Neutrophil (primary cell): ENCODE measurements around the gene CLDND1.

Experiments used
- H3K27ac ChIP-seq: fragments of 200-600 bp; sonication (generic); 2 replicates; pipeline ENCODE4 v1.5.1; 2016; ENCODE audit warnings: mild to moderate bottlenecking, moderate library complexity
- H3K27me3 ChIP-seq: fragments of 200-600 bp; sonication (generic); 2 replicates; pipeline ENCODE4 v1.6.0; 2016; ENCODE audit warnings: mild to moderate bottlenecking
- H3K36me3 ChIP-seq: fragments of 200-600 bp; sonication (generic); 2 replicates; pipeline ENCODE4 v1.5.1; 2017
- H3K4me1 ChIP-seq, 2 experiments: fragments of 200-600 bp in 1 of 2; sonication (generic) in 1 of 2; 1 replicate in 1 of 2; 2 replicates in 1 of 2; pipeline versions ENCODE4 v1.5.1 to v1.6.1; 2013 to 2016; ENCODE audit warnings: low read depth in 1 of 2, low read length in 1 of 2, mild to moderate bottlenecking in 1 of 2, moderate library complexity in 1 of 2; ENCODE audit not compliant: control insufficient read depth in 1 of 2, insufficient read depth in 1 of 2
- H3K4me3 ChIP-seq, 2 experiments: fragments of 200-600 bp in 1 of 2; sonication (generic) in 1 of 2; 1 replicate in 1 of 2; 2 replicates in 1 of 2; pipeline ENCODE4 v1.5.1; 2013 to 2016; ENCODE audit warnings: low read depth in 1 of 2, low read length in 1 of 2, mild to moderate bottlenecking in 1 of 2, moderate library complexity in 1 of 2
- H3K9me3 ChIP-seq: fragments of 200-600 bp; sonication (generic); 2 replicates; pipeline ENCODE4 v1.5.1; 2016
- TF ChIP-seq, protein P1 (sequence below): fragments of 200-600 bp; sonication (generic); IDR thresholded peaks from 2 replicates; pipeline ENCODE4 v1.5.1; 2016; ENCODE audit warnings: antibody characterized with exemption

The CLDND1 gene

GRCh38 chr3:98531622-98532274, 9.0 kb upstream of the CLDND1 start, which contains the start of gene GPR15:
Gene GPR15 (plus strand): TSS chr3:98531978. CDS start chr3:98532034, 56 bp downstream.
- H3K9me3 ChIP-seq: no peaks in the 10 kb centered on the region
- no peak within 1 kb of the TSS for H3K4me3 ChIP-seq
- no peak within 1 kb of the TSS for H3K27ac ChIP-seq
- H3K27me3 ChIP-seq: no peaks in the 10 kb centered on the region
- TF ChIP-seq, protein P1, sequence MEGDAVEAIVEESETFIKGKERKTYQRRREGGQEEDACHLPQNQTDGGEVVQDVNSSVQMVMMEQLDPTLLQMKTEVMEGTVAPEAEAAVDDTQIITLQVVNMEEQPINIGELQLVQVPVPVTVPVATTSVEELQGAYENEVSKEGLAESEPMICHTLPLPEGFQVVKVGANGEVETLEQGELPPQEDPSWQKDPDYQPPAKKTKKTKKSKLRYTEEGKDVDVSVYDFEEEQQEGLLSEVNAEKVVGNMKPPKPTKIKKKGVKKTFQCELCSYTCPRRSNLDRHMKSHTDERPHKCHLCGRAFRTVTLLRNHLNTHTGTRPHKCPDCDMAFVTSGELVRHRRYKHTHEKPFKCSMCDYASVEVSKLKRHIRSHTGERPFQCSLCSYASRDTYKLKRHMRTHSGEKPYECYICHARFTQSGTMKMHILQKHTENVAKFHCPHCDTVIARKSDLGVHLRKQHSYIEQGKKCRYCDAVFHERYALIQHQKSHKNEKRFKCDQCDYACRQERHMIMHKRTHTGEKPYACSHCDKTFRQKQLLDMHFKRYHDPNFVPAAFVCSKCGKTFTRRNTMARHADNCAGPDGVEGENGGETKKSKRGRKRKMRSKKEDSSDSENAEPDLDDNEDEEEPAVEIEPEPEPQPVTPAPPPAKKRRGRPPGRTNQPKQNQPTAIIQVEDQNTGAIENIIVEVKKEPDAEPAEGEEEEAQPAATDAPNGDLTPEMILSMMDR: no peak
- no peaks in the 10 kb centered on the region for H3K4me1 ChIP-seq
- H3K36me3 ChIP-seq: no peaks in the 10 kb centered on the region

- Histone ChIP-seq H3K27ac (no peak overlapping the region), H3K4me1 (no peaks in the 10 kb centered on the region), H3K27me3 (no peaks in the 10 kb centered on the region), H3K9me3 (no peaks in the 10 kb centered on the region), H3K4me3 (no peak overlapping the region), H3K36me3 (no peaks in the 10 kb centered on the region)
- TF ChIP-seq, protein P1: no peak
Measured at GRCh38 chr3:98530676-98531075, 8.0 kb upstream of the CLDND1 start.

DNA sequence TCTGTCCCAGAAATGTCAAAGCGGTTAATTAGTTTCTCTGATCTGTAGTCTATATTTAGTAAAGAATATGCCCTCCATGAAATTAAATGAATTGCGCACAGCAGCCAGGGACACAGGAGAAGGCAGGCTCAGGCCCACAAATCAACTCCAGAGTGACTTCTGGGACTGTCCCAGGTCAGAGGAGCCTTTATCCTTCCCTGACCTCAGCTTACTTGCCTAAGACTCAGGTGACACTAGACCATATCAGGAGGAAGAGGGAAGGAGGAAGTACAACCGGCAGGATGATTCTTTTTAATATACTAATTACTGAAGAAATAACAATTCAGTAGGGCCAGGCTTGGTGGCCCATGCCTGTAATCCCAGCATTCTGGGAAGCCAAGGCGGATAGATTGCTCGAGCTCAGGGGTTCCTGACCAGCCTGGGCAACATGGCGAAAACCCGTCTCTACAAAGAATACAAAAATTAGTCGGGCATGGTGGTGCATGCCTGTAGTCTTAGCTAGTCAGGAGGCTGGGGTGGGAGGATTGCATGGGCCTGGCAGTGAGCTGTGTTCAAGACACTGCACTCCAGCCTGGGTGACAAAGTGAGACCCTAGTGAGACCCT, 7.3 kb upstream of the CLDND1 start:
- H3K4me1 ChIP-seq: no peaks in the 10 kb centered on the region
- no peaks in the 10 kb centered on the region for H3K9me3 ChIP-seq
- H3K27me3 ChIP-seq: no peaks in the 10 kb centered on the region
- no peak overlapping the region for H3K27ac ChIP-seq
- no peaks in the 10 kb centered on the region for H3K36me3 ChIP-seq
- TF ChIP-seq, protein P1: no peak
- H3K4me3 ChIP-seq: no peak overlapping the region

DNA sequence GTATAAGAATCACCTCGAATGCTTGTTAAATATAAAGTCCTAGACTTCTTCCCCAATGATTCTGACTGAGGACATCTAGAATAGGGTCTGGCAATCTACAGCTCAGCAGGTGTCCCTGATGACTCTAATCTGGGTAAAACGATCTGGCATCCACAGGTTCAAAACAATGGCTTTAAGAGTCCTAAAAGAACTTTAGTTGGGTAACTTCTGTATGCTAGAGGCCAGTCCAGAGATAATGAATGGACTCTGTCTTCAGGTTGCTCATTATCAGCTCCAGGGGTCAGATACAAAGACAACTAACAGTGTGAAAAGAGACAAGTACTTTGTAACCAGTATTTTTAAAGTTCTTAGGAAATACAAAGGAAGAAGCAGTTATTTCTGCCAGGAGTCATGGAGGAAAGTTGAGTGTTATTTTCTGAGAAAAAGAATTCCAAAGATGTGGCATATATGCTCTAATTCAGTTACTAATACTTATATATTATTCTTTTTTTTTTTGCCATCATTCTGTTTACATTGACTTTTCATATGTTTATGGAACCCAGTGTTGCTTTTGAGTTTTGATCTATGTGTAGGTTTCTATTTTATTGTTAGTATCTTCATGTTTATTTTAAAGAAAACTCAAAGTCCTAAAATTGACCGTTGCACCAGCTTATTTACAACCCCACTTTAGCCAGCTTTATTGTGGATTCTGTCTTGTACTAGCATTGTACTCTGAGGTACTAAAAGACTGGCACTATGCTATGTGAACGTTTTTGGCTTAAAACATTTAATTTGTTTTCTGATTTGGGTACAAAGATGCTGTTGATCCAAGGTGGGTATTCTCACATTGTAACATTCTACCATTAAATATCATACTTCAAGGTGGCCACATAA, 6.0 kb upstream of the CLDND1 start:
- H3K4me1 ChIP-seq: no peaks in the 10 kb centered on the region
- H3K27ac ChIP-seq: no peak overlapping the region
- no peak overlapping the region for H3K4me3 ChIP-seq
- no peaks in the 10 kb centered on the region for H3K9me3 ChIP-seq
- H3K27me3 ChIP-seq: no peaks in the 10 kb centered on the region
- H3K36me3 ChIP-seq: no peaks in the 10 kb centered on the region
- TF ChIP-seq, protein P1: no peak

DNA sequence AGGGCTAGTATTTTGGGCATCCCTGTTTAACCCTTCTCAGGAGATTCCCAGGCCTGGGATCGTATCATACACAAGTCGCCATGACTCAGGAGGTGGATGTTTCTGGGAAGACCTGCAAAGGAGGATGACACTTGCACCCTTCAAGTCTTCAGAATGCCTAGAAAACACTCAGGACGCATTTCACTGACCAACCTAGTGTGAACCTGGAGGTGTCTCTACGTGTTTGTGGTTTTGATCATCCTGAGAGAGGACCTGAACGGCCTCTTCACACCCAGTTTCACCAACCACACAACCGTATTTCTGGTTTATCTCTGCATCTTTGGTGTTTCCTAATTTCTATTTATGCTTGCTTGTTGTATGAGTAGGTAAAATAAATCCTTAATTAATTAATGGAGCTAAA, 2.8 kb upstream of the CLDND1 start:
- Histone ChIP-seq H3K4me3 (no peak overlapping the region), H3K36me3 (no peaks in the 10 kb centered on the region), H3K27me3 (no peaks in the 10 kb centered on the region), H3K9me3 (no peaks in the 10 kb centered on the region), H3K4me1 (peaks cover 13 to 15% of the 10 kb centered on the region in 2 experiments), H3K27ac (no peak overlapping the region)
- TF ChIP-seq, protein P1: no peak
